Stimulated activated CD8-positive, alpha-beta memory T cell treated with anti-CD3 and anti-CD28 coated beads, Interleukin-4, amount 100 ng/mL, for 1 hour (primary cell): Measurements from ENCODE around the gene RMI1.
"Not testable (repeated sequence)": the region's sequence is repeated elsewhere in the genome, so short reads cannot be mapped to it uniquely, and the experiment has no call there.

Source experiments
- DNase-seq, 2 donors: peaks; one replicate each; pipeline ENCODE4 v3.0.0-alpha.2; 2020; ENCODE audit warnings: low read depth in 2 of 2, low spot score in 1 of 2

Gene RMI1

DNA sequence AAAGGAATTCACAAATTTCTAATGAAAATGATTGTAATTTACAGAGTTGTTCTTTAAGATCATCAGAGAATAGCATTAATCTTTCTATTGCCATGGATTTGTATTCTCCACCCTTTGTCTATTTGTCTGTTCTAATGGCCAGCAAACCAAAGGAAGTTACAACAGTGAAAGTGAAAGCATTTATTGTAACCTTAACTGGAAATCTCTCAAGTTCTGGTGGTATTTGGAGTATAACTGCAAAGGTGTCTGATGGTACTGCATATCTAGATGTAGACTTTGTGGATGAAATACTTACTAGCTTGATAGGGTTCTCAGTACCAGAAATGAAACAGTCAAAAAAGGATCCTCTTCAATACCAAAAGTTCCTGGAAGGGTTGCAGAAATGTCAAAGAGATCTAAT is 21.7 kb downstream of the RMI1 start:
- DNase-seq: no peak

DNA sequence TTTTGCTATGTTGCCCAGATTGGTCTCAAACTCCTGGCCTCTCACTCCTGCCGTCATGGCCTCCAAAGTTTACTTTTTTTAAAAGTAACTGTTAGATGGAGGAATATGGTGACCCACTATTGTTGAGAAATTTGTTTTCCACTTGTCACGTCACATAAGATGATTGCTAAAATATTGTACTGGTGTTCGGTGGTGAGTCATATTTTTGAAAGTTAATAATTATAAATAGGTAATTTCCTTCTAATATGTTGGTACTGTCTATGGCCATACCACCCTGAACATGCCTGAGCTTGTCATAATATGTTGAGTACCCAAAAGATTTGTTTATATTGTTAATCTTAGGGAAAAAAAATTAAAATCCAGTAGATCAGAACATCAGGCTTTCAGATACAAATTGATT is 22.6 kb downstream of the RMI1 start:
- no peak for DNase-seq

DNA sequence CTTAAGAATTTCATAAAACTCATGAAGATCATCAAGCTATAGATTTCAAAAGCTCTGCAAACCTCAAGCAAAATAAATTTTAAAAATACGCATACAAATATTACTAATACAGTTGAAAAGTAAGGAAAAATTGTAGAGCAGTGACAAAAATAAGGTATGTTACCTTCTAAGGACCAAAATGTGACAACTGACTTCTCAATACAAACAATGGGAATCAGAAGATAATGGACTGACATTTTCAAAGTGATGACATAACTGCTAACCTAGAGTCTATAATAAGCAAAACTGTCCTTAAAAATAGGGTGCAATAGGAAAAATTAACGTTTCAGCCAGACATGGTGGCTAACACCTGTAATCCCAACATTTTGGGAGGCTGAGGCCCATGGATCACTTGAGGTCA is 27.1 kb downstream of the RMI1 start:
- DNase-seq: no peak

DNA sequence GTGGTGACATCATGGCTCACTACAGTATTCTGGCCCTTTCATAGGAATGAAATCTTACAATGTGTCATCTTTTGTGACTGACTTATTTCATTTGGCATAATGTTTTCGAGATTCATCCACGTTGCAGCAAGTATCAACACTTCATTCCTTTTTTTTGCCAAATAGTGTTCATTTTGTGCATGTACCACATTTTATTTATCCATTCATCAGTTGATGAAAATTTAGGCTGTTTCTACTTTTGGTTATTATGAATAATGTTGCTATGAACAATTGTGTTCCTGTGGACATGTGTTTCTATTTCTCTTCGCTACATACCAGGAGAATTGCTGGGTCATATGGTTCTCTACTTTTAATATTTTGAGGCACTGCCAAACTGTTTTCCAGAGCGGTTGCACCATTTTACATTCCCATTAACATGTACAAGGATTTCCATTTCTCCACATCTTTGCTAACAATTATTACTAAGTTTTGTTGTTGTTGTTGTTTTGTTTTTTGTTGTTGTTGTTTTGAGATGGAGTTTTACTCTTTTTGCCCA is 43.5 kb downstream of the RMI1 start:
- DNase-seq: no peak

DNA sequence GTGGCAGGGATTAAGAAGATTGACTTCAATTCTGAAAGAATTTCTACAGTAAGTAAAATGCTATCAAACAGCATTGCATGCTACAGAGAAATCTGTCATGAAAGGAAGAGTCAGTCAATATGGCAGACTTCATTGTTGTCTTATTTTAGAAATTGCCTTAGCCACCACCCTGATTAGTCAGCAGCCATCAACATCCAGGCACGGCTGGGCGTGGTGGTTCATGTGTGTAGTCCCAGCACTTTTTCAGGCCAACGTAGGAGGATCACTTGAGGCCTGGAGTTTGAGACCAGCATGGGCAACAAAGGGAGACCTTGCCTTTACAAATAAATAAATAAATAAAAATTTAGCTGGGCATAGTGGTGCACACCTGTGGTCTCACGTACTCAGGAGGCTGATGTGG is 46.6 kb downstream of the RMI1 start:
- DNase-seq: no peak

DNA sequence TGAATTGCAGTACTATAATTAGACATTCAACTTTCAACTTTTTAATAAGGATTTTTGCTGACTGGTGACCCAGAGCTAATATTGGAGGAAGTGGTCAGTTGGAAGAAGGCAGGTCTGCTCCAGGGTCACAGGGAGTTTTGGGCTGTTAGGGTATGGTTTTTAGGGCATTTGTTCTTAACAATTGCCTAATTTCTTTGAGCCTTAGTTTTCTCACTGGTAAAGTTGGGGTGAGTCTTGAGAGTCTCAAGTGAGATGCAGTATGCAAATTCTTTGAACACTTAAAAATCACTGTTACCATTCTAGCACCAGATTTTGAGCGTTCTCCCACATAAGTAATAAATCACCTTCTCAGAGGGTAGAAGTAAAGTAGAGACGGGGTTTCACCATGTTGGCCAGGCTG is 50.9 kb downstream of the RMI1 start:
- DNase-seq: no peak

DNA sequence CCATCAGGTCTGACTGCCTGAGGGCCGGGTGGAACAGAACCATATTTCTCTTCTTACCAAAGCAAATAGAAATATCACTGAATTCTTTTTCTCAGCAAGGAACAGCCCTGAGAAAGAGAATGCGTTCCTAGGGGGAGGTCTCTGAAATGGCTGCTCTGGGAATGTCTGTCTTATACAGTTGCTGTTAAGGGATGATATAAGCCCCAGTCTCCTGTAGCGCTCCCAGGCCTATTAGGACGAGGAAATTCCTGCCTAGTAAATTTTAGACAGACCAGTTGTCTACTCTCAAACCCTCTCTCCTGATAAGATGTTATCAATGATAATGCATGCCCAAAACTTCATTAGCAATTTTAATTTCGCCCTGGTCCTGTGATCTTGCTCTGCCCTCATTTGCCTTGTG is 61.3 kb downstream of the RMI1 start:
- DNase-seq: not testable (repeated sequence)

DNA sequence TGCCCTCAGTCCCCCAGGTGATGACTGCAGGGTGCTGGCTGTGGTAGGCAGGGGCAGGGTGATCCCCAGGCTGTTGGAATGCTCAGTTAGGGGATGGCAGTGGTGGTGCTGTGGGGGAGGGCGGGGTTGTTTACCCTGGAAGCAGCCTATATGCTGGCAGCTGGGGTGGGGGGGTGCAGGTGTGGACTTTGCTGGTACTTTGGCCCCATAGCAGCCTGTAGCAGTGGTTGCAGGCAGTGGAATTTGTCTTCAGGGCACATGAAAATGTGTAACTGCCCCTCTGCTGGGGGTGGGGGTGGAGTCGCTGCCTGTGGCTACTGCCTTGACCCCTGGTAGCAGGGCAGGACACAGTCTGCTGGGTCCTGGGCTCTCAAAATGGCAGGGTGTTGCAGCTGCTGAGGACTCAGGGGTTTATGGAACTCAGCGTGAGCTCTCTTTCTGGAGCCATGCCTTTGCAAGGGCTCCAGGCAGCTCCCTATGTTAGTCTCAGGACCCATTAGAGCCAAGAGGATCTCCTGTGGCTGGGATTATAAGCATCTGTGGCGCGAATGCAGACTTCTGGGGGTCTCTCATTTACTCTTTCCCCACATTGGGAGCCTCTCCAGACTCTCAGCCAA is 65.0 kb downstream of the RMI1 start:
- DNase-seq: no peak
